ENCODE measurements around the gene NMNAT2.
"Not testable (repeated sequence)": the region's sequence is repeated elsewhere in the genome, so short reads cannot be mapped to it uniquely, and the experiment has no call there.

NMNAT2 gene

DNA sequence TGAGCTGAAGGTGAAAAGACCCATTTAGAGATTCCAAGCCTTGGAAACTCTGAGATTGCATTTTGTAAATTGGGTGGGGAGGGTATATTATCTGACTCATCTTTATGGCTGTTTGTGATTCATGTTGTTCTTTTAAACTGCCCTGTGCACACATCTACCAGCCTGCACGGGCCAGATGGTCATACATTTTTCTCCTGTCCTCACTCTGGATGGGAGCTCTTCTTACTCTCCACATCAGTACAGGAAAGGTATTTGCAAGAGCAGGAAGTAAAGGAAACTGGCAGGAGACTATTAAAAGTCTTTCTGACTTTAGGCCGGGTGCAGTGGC, 14.3 kb upstream of the NMNAT2 start:
- TF ChIP-seq POLR2A (IDR thresholded peaks at IDR 0.05; ENCODE audit: extremely low read depth, insufficient read length): no peak
- TF ChIP-seq, protein P1, sequence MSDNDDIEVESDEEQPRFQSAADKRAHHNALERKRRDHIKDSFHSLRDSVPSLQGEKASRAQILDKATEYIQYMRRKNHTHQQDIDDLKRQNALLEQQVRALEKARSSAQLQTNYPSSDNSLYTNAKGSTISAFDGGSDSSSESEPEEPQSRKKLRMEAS (IDR thresholded peaks at IDR 0.05; ENCODE audit: low read depth, low read length): no peak
- no peak for TF ChIP-seq MYC (IDR thresholded peaks at IDR 0.05; ENCODE audit: low read depth, low read length)
- TF ChIP-seq, protein P2, sequence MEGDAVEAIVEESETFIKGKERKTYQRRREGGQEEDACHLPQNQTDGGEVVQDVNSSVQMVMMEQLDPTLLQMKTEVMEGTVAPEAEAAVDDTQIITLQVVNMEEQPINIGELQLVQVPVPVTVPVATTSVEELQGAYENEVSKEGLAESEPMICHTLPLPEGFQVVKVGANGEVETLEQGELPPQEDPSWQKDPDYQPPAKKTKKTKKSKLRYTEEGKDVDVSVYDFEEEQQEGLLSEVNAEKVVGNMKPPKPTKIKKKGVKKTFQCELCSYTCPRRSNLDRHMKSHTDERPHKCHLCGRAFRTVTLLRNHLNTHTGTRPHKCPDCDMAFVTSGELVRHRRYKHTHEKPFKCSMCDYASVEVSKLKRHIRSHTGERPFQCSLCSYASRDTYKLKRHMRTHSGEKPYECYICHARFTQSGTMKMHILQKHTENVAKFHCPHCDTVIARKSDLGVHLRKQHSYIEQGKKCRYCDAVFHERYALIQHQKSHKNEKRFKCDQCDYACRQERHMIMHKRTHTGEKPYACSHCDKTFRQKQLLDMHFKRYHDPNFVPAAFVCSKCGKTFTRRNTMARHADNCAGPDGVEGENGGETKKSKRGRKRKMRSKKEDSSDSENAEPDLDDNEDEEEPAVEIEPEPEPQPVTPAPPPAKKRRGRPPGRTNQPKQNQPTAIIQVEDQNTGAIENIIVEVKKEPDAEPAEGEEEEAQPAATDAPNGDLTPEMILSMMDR (IDR thresholded peaks at IDR 0.05; ENCODE audit: low read depth, low read length): no peak
- DNase-seq (ENCODE audit: low read depth): no peak
- no peak overlapping the region for H3K4me3 ChIP-seq (ENCODE audit: low read depth, low read length)

DNA sequence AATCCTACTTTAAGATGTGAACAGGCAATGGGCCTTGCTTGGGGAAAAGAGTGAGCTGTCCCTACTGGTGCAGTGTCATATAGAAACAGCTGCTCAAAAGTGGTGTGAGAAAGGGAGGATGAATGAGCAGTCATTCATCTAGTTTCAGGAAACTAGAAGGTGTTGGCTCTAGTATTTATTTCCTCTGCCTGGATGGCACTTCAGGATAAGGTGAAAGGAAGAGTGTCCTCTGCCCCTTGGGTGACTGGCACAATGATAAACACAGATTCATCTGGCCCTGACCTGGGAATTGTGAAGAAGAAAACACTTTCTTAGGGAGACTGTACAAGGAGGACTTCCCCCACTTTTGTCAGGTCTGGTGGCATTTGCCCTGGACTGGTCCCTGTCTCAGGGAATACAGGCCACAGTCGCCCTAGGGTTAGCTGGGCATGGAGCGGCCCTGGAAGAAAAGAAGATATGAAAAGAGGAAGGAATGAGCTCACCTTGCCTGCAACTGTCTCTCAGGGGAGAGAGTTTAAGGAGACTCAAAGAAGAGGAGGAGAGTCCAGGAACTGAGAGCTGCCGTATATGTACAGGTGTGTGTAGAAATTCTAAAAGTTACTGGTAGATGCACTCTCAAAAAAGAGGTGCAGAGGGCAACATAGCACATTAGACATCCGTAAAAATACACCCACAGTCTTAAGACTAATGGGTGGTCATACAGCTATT, 13.8 kb upstream of the NMNAT2 start:
- no peak for DNase-seq (ENCODE audit: low read depth)
- no peak overlapping the region for H3K4me3 ChIP-seq (ENCODE audit: low read depth, low read length)
- TF ChIP-seq POLR2A (IDR thresholded peaks at IDR 0.05; ENCODE audit: extremely low read depth, insufficient read length): no peak
- no peak for TF ChIP-seq MYC (IDR thresholded peaks at IDR 0.05; ENCODE audit: low read depth, low read length)
- TF ChIP-seq, protein P2 (IDR thresholded peaks at IDR 0.05; ENCODE audit: low read depth, low read length): no peak
- TF ChIP-seq, protein P1 (IDR thresholded peaks at IDR 0.05; ENCODE audit: low read depth, low read length): no peak

DNA sequence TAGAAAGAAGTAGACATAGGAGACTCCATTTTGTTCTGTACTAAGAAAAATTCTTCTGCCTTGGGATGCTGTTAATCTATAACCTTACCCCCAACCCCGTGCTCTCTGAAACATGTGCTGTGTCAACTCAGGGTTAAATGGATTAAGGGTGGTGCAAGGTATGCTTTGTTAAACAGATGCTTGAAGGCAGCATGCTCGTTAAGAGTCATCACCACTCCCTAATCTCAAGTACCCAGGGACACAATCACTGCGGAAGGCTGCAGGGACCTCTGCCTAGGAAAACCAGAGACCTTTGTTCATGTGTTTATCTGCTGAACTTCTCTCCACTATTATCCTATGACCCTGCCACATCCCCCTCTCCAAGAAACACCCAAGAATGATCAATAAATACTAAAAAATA, 9.4 kb upstream of the NMNAT2 start:
- H3K4me3 ChIP-seq (ENCODE audit: low read depth, low read length); DNase-seq (ENCODE audit: low read depth): not testable (repeated sequence)

DNA sequence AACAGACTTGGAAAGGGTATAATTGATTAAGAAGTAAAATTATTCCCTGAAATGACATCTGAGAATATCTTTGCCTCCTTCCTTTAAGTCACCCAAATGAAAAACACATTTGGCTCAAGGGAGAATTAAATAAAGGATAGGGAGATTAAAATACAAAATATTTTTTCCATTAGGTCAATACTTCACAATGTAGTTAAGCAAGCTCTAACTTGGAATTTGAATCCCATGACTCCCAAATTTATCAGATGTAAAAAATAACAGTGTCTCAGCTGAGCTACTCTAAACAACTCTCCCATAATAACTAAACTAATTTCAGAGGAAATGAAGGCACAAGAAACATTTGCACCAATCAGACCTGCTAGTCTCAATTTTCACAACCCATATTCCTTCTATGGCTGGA, 6.5 kb upstream of the NMNAT2 start:
- TF ChIP-seq, protein P1 (IDR thresholded peaks at IDR 0.05; ENCODE audit: low read depth, low read length): no peak
- no peak for TF ChIP-seq POLR2A (IDR thresholded peaks at IDR 0.05; ENCODE audit: extremely low read depth, insufficient read length)
- TF ChIP-seq, protein P2 (IDR thresholded peaks at IDR 0.05; ENCODE audit: low read depth, low read length): no peak
- no peak for TF ChIP-seq MYC (IDR thresholded peaks at IDR 0.05; ENCODE audit: low read depth, low read length)
- DNase-seq (ENCODE audit: low read depth): no peak
- no peak overlapping the region for H3K4me3 ChIP-seq (ENCODE audit: low read depth, low read length)

DNA sequence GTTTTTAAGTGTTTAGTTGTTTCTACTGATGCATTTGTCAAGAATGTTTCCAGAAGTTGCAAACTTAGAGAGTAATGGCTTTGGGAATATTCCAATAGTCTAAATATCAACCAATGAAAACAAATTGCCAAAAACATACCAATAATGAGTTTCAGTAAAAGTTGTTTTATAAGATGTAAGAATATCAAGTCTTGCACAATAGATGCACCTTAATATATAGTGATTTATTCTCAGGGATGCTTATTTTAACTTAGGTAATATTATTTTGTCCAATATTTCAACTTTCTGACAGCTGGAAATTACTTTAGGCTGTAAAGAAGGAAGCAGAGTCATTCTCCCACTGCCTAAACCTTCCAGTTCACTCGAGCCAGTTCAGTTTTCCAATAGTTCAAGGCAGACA, 5.4 kb upstream of the NMNAT2 start:
- H3K4me3 ChIP-seq (ENCODE audit: low read depth, low read length): no peak overlapping the region
- TF ChIP-seq MYC (IDR thresholded peaks at IDR 0.05; ENCODE audit: low read depth, low read length) (no peak), POLR2A (IDR thresholded peaks at IDR 0.05; ENCODE audit: extremely low read depth, insufficient read length) (no peak)
- TF ChIP-seq, protein P2 (IDR thresholded peaks at IDR 0.05; ENCODE audit: low read depth, low read length): no peak
- TF ChIP-seq, protein P1 (IDR thresholded peaks at IDR 0.05; ENCODE audit: low read depth, low read length): no peak
- DNase-seq (ENCODE audit: low read depth): no peak

DNA sequence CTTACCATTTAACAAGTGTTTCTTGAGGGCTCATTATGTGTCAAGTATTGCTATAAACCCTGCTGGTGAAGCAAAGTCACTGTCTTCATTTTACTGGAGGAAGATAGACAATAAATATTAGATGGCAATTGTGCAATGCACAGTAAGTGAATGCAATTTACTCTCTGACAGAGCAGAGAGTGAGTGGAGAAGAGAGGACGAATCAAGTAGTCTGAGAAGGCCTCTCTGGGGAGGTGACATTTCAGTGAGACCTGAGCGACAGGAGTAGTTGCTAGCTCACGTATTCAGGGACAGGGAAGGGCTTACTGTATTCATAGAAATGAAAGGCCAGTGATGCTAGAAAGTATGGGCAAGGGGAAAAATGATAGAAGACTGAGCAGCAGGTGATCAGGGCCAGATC, 1.2 kb upstream of the NMNAT2 start:
- TF ChIP-seq POLR2A (IDR thresholded peaks at IDR 0.05; ENCODE audit: extremely low read depth, insufficient read length) (no peak), MYC (IDR thresholded peaks at IDR 0.05; ENCODE audit: low read depth, low read length) (no peak)
- TF ChIP-seq, protein P1 (IDR thresholded peaks at IDR 0.05; ENCODE audit: low read depth, low read length): no peak
- TF ChIP-seq, protein P2 (IDR thresholded peaks at IDR 0.05; ENCODE audit: low read depth, low read length): no peak
- H3K4me3 ChIP-seq (ENCODE audit: low read depth, low read length): no peak overlapping the region
- DNase-seq (ENCODE audit: low read depth): no peak
